ENCODE results near the gene KCTD15.

Gene KCTD15

DNA sequence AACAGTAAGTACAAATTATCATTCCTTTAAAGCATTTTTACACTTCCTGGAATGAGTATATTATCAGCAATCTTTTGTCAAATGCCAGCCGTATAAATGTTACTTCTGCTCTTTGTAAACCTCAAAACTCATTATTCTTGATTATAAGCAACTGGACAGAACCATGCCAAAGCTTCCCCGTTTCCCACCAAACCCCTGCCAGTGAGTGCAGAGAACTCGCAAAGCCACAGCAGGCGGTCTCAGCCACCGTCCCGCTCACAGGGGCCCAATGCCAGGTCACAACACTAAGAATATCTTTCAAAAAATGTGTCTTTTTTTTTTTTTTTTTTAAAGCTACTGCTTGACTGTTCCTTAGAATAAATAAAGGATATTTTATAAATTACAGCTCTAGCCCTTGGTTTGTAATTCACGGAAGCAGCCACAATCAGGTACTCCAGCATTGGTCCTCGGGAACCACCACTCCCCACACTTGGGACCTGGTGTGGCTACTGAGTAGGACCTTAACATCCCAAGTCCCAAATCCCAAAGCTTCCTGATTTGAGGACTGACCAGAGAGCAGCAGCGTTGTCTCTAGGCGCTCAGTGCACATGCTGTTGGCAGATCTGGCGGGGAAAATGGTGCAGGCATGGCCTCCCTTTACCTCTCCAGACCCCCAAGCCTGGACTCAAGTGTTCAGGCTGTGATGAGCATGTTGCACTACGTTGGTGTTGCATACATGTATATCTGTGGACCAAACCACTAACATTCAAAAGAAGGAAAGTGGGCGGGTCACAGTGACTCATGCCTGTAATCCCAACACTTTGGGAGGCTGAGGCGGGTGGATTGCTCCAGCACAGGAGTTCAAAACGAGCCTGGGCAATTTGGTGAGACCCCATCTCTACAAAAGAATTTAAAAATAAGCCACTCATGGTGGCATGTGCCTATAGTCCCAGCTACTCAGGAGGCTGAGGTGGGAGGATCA lies 19.0 kb downstream of the KCTD15 start:
- DNase-seq, result peak; percentile 54

- no peak for DNase-seq
Measured at GRCh38 chr19:33818411-33818810, 21.7 kb downstream of the KCTD15 start.

GRCh38 chr19:33819078-33819477 lies 22.4 kb downstream of the KCTD15 start:
- DNase-seq, result peak; percentile 18

GRCh38 chr19:33819506-33819879 lies 22.8 kb downstream of the KCTD15 start:
- DNase-seq, result no peak

DNA sequence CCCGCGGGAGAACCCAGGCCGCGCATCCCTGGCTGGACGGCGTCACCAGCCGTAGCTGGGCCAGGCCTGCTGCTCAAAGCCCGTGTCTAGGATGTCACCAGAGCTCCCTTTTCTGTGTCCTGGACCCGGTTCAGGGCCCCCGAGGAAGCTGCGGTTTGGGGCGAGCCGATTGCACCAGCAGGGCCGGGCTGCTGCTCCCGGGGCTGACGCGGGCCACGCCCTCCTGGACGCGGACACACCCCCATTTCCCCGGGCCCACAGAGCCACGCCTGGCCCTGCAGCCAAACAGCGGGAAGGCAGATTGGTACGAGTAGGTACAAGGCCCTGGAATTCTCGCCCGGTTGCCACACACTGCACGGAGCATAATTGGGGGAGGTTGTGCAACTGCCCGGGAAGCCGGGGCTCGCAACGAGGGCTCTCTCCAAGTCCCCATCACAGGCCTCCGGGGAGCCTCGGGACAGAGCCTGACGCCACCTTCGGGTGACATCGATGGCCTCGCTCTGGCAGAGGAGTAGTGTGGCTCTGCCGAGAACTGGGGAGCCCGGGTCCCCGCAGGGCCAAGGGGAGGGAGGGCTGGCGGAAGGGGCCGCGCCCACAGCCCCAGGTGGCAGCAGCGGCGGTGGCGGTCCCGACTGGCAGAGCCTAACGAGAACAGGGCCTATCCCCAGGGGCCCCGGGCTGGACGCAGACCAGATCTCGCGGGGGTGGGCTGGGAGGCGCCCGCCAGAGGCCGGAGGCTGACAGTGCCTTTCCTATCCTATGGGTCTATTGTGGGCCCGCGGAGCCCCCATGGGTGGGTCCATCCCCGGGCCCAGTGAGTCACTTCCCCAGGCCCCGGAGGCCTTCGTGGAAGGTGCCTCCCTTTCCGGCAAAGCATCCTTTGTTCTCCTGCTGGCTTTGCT lies 23.5 kb downstream of the KCTD15 start:
- DNase-seq, result peak; percentile 85

GRCh38 chr19:33821871-33822270 lies 25.2 kb downstream of the KCTD15 start:
- no peak for DNase-seq

- no peak for DNase-seq
Measured at GRCh38 chr19:33823341-33823740, 26.7 kb downstream of the KCTD15 start.

DNA sequence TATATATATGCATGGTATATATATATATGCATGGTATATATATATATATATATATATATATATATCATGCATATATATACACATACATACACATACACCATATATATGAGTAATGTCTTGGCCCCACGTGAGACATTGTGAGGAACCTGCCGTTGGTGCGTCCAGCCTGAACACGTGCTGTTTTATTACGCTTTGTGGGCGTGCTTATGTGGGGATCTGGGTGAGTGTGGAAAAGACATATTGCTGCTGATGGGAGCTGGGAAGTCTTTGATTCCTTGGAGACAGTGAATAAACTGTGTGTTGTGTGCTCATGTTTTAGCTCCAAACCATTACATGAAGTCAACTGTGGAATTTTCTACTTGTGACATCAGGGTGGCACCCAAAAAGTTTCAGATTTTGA lies 28.9 kb downstream of the KCTD15 start:
- DNase-seq, result no peak

DNA sequence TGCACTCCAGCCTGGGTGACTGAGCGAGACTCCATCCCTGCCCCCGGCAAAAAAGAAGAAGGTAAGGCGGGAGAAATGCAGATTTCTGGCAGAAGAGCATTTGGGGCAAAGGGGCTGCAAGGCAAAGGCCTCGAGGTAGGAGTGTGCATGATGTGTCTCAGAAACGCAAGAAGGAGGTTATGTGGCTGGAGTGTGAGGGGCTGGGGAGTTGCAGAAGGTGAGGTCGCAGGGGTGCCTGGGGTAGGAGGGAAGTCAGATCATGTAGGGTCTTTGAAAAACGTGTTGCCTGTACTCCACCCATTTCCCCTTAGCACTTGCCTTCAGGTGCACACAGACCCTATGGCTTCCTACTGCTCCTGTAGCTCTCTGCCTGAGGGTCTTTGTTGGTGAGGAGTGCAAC lies 29.9 kb downstream of the KCTD15 start:
- DNase-seq, result no peak

- no peak for DNase-seq
Measured at GRCh38 chr19:33828266-33829075, 31.8 kb downstream of the KCTD15 start.

GRCh38 chr19:33830264-33830663 lies 33.6 kb downstream of the KCTD15 start:
- no peak for DNase-seq

GRCh38 chr19:33831825-33832224 lies 35.2 kb downstream of the KCTD15 start:
- no peak for DNase-seq

GRCh38 chr19:33832633-33833032 lies 36.0 kb downstream of the KCTD15 start:
- no peak for DNase-seq

DNA sequence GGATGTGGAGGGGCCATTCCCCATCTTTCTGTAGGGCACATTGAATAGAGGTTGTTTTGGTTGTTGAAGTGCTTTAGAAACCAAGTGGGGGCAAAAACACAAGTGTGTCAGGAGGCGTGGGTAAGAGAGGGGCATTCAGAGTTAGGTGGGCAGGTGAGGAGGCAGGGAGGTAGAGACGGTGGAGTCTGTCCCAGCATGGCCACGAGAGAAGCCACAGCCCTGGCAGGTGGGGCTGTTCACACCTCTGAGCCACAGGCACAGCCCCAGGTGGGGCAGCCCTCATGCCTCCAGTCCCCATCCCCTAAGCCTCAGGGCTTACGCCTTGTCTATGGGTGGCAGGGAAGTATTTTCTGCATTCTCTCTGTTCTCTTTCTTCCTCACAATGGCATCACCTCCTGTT lies 43.7 kb downstream of the KCTD15 start:
- no peak for DNase-seq

DNA sequence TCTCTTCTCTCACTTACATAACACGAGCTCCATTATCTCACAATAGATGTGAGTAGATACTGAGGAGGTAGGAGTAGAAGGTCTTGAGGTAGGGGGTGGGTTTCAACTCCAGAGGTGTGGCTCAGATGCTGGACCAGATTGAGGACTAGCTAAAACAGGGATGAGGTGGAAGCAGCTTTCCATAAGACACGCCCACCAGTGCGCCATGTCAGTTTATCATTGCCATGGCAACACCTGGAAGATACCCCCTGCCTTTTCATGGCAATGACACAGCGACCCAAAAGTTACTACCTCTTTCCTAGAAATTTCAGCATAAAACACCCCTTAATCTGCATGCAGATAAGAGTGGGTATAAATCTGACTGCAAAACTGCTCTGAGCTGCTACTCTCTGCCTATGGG lies 44.1 kb downstream of the KCTD15 start:
- DNase-seq, result no peak

GRCh38 chr19:33841685-33842084 lies 45.0 kb downstream of the KCTD15 start:
- DNase-seq, result no peak

DNA sequence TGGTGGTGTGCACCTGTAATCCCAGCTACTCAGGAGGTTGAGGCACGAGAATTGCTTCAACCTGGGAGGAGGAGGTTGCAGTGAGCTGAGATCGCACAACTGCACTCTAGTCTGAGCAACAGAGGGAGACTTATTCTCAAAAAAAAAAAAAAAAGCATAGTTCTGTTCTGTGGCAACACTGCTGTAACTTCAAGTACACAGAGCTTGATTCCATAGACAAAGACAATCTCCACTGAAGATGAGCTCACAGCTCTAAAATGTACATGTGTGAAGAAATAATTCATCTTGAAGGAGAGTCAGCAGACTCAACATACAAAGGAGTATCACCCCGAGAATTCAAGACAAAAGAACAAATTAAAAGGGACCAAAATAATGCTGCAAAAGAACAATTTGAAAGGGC lies 47.8 kb downstream of the KCTD15 start:
- DNase-seq, result no peak

DNA sequence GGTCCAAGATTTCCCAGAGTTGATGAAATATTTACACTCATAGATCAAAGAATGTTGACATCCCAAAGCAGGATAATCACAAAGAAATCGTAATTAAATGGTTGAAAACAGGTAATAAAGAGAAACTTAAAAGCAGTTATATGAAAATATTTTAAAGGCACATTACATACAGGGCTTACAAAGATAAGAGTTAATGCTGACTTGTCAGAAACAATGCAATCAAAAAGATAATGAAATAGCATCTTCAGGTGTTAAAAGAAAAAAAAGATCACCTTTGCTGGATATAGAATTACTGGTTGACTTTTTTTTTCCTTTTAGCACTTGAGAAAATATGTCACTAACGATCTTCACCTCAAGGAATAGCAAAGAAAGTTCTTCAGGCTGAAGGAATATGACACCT lies 48.8 kb downstream of the KCTD15 start:
- DNase-seq, result no peak

DNA sequence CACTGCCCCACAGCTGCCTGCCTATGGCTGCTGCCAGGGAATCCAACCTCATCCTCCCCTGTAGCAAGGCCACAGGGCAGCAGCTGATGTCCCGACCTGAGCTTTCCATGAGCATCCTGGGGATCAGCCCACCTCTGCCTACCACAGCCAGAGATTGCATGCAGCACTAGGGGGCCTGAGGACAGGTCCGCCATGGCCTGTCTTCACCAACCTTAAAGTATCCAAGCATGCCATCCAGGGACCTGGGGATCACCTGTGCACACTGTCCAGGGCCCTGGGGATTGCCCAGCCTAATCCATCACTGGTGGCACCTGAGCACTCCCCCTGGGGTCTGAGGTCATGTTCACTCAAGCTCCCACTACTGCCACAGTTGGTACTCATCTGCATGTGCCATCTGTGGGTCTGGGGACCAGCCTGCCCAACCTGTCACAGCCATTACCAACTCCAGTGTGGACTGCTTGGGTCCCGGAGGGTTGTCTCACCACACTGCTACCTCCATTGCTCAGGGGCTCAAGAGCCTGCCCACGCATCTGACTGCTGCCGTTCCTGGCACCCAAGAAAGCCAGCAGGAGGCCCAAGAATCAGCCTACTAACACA lies 53.0 kb downstream of the KCTD15 start:
- DNase-seq, result no peak

DNA sequence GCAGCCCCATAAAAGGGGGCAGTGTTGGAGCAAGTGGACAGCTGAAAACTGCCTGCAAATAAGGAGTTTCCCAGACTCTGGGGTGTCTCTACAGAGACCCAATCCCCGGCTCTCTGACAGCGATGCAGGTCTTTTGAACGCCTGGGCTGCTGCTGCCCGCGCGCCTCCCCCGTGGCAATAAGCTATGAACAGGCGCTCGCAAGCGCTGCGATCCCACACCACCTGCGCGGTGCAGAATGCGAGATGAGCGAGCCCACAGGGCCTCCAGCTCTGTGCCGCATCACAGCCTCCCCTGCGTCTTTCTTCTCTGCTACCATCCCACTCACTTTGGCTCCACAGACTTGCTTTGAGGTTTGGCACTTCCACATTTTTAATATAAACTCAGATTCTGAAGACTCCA lies 62.3 kb downstream of the KCTD15 start:
- no peak for DNase-seq

- DNase-seq, result no peak
Measured at GRCh38 chr19:33860312-33861090, 63.8 kb downstream of the KCTD15 start.

DNA sequence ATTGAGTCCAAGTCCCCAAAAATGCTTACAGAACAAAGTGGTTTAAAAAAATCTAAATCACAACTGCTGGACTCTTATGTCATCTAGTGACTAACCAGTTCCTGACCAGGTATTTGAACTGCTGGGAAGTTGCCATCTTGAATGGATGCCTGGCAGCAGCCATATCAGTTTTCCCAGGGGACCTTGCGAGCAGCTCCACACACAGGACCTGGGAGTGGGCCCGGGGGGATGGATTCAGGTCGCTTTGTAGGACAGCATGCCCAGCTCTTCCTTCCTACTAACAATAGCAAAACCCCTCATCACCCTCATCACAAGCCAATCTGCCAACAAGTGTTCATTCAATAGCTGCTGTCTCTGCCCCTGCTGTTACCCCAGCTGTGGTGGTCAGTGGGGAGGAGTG lies 65.3 kb downstream of the KCTD15 start:
- DNase-seq, result no peak
